ENCODE data around the gene SLC4A7.

- TF ChIP-seq, protein P1, sequence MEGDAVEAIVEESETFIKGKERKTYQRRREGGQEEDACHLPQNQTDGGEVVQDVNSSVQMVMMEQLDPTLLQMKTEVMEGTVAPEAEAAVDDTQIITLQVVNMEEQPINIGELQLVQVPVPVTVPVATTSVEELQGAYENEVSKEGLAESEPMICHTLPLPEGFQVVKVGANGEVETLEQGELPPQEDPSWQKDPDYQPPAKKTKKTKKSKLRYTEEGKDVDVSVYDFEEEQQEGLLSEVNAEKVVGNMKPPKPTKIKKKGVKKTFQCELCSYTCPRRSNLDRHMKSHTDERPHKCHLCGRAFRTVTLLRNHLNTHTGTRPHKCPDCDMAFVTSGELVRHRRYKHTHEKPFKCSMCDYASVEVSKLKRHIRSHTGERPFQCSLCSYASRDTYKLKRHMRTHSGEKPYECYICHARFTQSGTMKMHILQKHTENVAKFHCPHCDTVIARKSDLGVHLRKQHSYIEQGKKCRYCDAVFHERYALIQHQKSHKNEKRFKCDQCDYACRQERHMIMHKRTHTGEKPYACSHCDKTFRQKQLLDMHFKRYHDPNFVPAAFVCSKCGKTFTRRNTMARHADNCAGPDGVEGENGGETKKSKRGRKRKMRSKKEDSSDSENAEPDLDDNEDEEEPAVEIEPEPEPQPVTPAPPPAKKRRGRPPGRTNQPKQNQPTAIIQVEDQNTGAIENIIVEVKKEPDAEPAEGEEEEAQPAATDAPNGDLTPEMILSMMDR (conservative IDR thresholded peaks at IDR 0.05 in 1 of 2, IDR thresholded peaks at IDR 0.05 in 1 of 2; ENCODE audit: extremely low read depth in 1 of 2, insufficient read depth in 1 of 2, low read depth in 1 of 2, low read length in 2 of 2): no peak
- TF ChIP-seq EZH2 (IDR thresholded peaks at IDR 0.05; ENCODE audit: borderline replicate concordance, low read length): no peak
Observed at GRCh38 chr3:27378331-27378730, 105.9 kb downstream of the SLC4A7 start.

Measured in mammary epithelial cell (primary cell).